Duodenal mucosa (tissue), 2 donors: ENCODE measurements around the gene UBA5.

Experiments used
- H3K27ac ChIP-seq: one replicate; pipeline ENCODE4 v1.7.0; 2013; ENCODE audit warnings: low read depth, low read length
- H3K27me3 ChIP-seq, 2 donors: one replicate each; pipeline ENCODE4 v1.7.0; 2013; ENCODE audit warnings: low read length in 2 of 2, control low read depth in 1 of 2; ENCODE audit not compliant: insufficient read depth in 2 of 2, control insufficient read depth in 1 of 2
- H3K36me3 ChIP-seq, 2 donors: one replicate each; pipeline ENCODE4 v1.7.0; 2013; ENCODE audit warnings: low read length in 2 of 2, control low read depth in 1 of 2; ENCODE audit not compliant: insufficient read depth in 2 of 2, control insufficient read depth in 1 of 2
- H3K4me1 ChIP-seq, 2 donors: one replicate each; pipeline ENCODE4 v1.7.0; 2013; ENCODE audit warnings: low read length in 2 of 2, control low read depth in 1 of 2; ENCODE audit not compliant: insufficient read depth in 2 of 2, control insufficient read depth in 1 of 2
- H3K4me3 ChIP-seq, 2 donors: one replicate each; pipeline ENCODE4 v1.7.0; 2013; ENCODE audit warnings: low read length in 2 of 2, low read depth in 1 of 2
- H3K9ac ChIP-seq, 2 donors: one replicate each; pipeline ENCODE4 v1.7.0; 2013; ENCODE audit warnings: low read length in 2 of 2, low read depth in 1 of 2
- H3K9me3 ChIP-seq, 2 donors: one replicate each; pipeline ENCODE4 v1.7.0; 2013; ENCODE audit warnings: low read length in 2 of 2, control low read depth in 1 of 2; ENCODE audit not compliant: control insufficient read depth in 1 of 2

The UBA5 gene

GRCh38 chr3:132703733-132704132, 43.6 kb downstream of the UBA5 start:
- H3K27ac ChIP-seq = no peak overlapping the region
- H3K4me1 ChIP-seq = no peaks in the 10 kb centered on the region
- no peaks in the 10 kb centered on the region for H3K27me3 ChIP-seq
- H3K4me3 ChIP-seq = no peak overlapping the region
- H3K36me3 ChIP-seq = peaks cover 39 to 53% of the 10 kb centered on the region in 2 donors
- H3K9ac ChIP-seq = no peak overlapping the region
- no peaks in the 10 kb centered on the region for H3K9me3 ChIP-seq

GRCh38 chr3:132709761-132710160, 49.6 kb downstream of the UBA5 start:
- H3K27me3 ChIP-seq = no peaks in the 10 kb centered on the region
- no peak overlapping the region for H3K4me3 ChIP-seq
- H3K9ac ChIP-seq = no peak overlapping the region
- H3K4me1 ChIP-seq = no peaks in the 10 kb centered on the region
- H3K36me3 ChIP-seq = peaks cover 15 to 36% of the 10 kb centered on the region in 2 donors
- H3K9me3 ChIP-seq = no peaks in the 10 kb centered on the region
- no peak overlapping the region for H3K27ac ChIP-seq

- no peak overlapping the region for H3K27ac ChIP-seq
- H3K27me3 ChIP-seq = no peaks in the 10 kb centered on the region
- no peak overlapping the region for H3K9ac ChIP-seq
- no peaks in the 10 kb centered on the region for H3K9me3 ChIP-seq
- no peaks in the 10 kb centered on the region for H3K4me1 ChIP-seq
- H3K4me3 ChIP-seq = no peak overlapping the region
- H3K36me3 ChIP-seq = peaks cover 15 to 33% of the 10 kb centered on the region in 2 donors
These were observed 50.2 kb downstream of the UBA5 start for GRCh38 chr3:132710311-132710710.

- peaks cover 7 to 36% of the 10 kb centered on the region in 2 donors for H3K36me3 ChIP-seq
- no peak overlapping the region for H3K9ac ChIP-seq
- H3K9me3 ChIP-seq = no peaks in the 10 kb centered on the region
- no peaks in the 10 kb centered on the region for H3K27me3 ChIP-seq
- no peak overlapping the region for H3K27ac ChIP-seq
- H3K4me1 ChIP-seq = peaks cover 0 to 7% of the 10 kb centered on the region in 2 donors
- no peak overlapping the region for H3K4me3 ChIP-seq
These were observed 54.0 kb downstream of the UBA5 start for GRCh38 chr3:132713977-132714727.

- H3K27ac ChIP-seq = no peak overlapping the region
- peaks cover 10 to 18% of the 10 kb centered on the region in 2 donors for H3K4me1 ChIP-seq
- H3K9ac ChIP-seq = no peak overlapping the region
- peaks cover 7 to 20% of the 10 kb centered on the region in 2 donors for H3K36me3 ChIP-seq
- no peaks in the 10 kb centered on the region for H3K27me3 ChIP-seq
- no peak overlapping the region for H3K4me3 ChIP-seq
- H3K9me3 ChIP-seq = no peaks in the 10 kb centered on the region
These were observed 56.2 kb downstream of the UBA5 start for GRCh38 chr3:132716372-132716771.

- Histone ChIP-seq H3K36me3 (peaks cover 7 to 15% of the 10 kb centered on the region in 2 donors), H3K27ac (no peak overlapping the region), H3K27me3 (no peaks in the 10 kb centered on the region), H3K9me3 (no peaks in the 10 kb centered on the region), H3K4me1 (peaks cover 11 to 24% of the 10 kb centered on the region in 2 donors), H3K4me3 (peak overlapping the region; percentile 33 to 51), H3K9ac (no peak overlapping the region)
These were observed 60.1 kb downstream of the UBA5 start for GRCh38 chr3:132720228-132720627.

- H3K27ac ChIP-seq = peak overlapping the region; percentile 89
- H3K27me3 ChIP-seq = no peaks in the 10 kb centered on the region
- peak overlapping the region; percentile 78 to 92 for H3K9ac ChIP-seq
- H3K9me3 ChIP-seq = no peaks in the 10 kb centered on the region
- peaks cover 11 to 24% of the 10 kb centered on the region in 2 donors for H3K4me1 ChIP-seq
- peaks cover 7 to 11% of the 10 kb centered on the region in 2 donors for H3K36me3 ChIP-seq
- H3K4me3 ChIP-seq = peak overlapping the region; percentile 70 to 91
These were observed 61.5 kb downstream of the UBA5 start for GRCh38 chr3:132721479-132722164.

GRCh38 chr3:132722165-132723023, 62.3 kb downstream of the UBA5 start, which contains the start of gene NPHP3:
Gene NPHP3, minus strand, starts transcription at chr3:132722409. Its CDS starts 54 bp downstream, at chr3:132722355.
- H3K27me3 ChIP-seq = no peaks in the 10 kb centered on the region
- peaks cover 7 to 9% of the 10 kb centered on the region in 2 donors for H3K36me3 ChIP-seq
- H3K9me3 ChIP-seq = no peaks in the 10 kb centered on the region
- peak within 1 kb of the TSS; percentile 89 for H3K27ac ChIP-seq
- peak within 1 kb of the TSS; percentile 78 to 92 for H3K9ac ChIP-seq
- H3K4me3 ChIP-seq = peak within 1 kb of the TSS; percentile 85 to 91
- peaks cover 11 to 24% of the 10 kb centered on the region in 2 donors for H3K4me1 ChIP-seq

- Histone ChIP-seq H3K9me3 (no peaks in the 10 kb centered on the region), H3K36me3 (peaks cover 6% of the 10 kb centered on the region in 2 donors), H3K4me3 (peak overlapping the region; percentile 85 to 87), H3K9ac (peak overlapping the region; percentile 10 to 53), H3K27ac (no peak overlapping the region), H3K4me1 (peaks cover 11 to 23% of the 10 kb centered on the region in 2 donors), H3K27me3 (no peaks in the 10 kb centered on the region)
These were observed 63.2 kb downstream of the UBA5 start for GRCh38 chr3:132723024-132723950.
